ENCODE data around the gene TBX19. TPM values are rescaled to one million over a fixed set of nuclear protein-coding genes. Genes with fewer than 3 reads are reported as not detected.
A peak's percentile ranks its signal among the peaks of the same experiment; 100 is the strongest.

Gene TBX19
- polyA plus RNA-seq, 2 of the 4 experiments (the other 2 are of a cell fraction), result 0.98 to 1.7 TPM

GRCh38 chr1:168343566-168343965, 62.9 kb downstream of the TBX19 start:
- 53% methylated on average over 6 of the region's 6 CpGs for WGBS (ENCODE audit: missing lambda C conversion rate)
- TF ChIP-seq CEBPB (IDR thresholded peaks at IDR 0.05) (no peak), POLR2AphosphoS2 (conservative IDR thresholded peaks at IDR 0.05; ENCODE audit: low read length) (no peak), EHMT2 (IDR thresholded peaks at IDR 0.05; ENCODE audit: low read depth) (no peak), CHD4 (IDR thresholded peaks at IDR 0.05; ENCODE audit: borderline replicate concordance) (no peak), CTCF (IDR thresholded peaks at IDR 0.05) (peak; percentile 41; the same call in 2 of the 3 replicates), CHD2 (IDR thresholded peaks at IDR 0.05; ENCODE audit: low read length, partially characterized antibody) (no peak), RAD21 (conservative IDR thresholded peaks at IDR 0.05 in 1 of 2, IDR thresholded peaks at IDR 0.05 in 1 of 2) (peak; percentile 32 to 57; a peak in 3 of 5 replicates)
- FAIRE-seq (no peak), DNase-seq (ENCODE audit: low read depth in 1 of 2, low spot score in 1 of 2) (peak in 1 of 2 experiments; percentile 26), ATAC-seq (peak; percentile 83 to 87)
- CTCF ChIA-PET, result interaction anchor here (0.6 to 4.4 kb wide), 50 partner anchors 10 to 1203 kb away, joined by 3 to 47 read pairs (median 6); no protein-coding TSS in a partner anchor
- Histone ChIP-seq H3K4me2 (peak overlapping the region; percentile 80; the same call in 1 of the 3 replicates), H3K4me3 (no peak overlapping the region), H3K4me1 (peaks cover 13% of the 10 kb centered on the region; the same call in 1 of the 3 replicates), H3K9me3 (no peaks in the 10 kb centered on the region), H3K27ac (no peak overlapping the region)
- POLR2A ChIA-PET, result interaction anchor here (1.8 kb wide), 1 partner anchor 96 kb away, joined by 6 read pairs; no protein-coding TSS in a partner anchor

GRCh38 chr1:168344517-168344916, 63.8 kb downstream of the TBX19 start:
- H3K9me3 ChIP-seq, result no peaks in the 10 kb centered on the region
- no peak for ATAC-seq
- CTCF ChIA-PET, result interaction anchor here (1.1 to 4.4 kb wide), 5 partner anchors 12 to 259 kb away, joined by 3 to 47 read pairs (median 19); no protein-coding TSS in a partner anchor
- H3K4me1 ChIP-seq, result peaks cover 13% of the 10 kb centered on the region; the same call in 1 of the 3 replicates
- TF ChIP-seq POLR2A (IDR thresholded peaks at IDR 0.05; ENCODE audit: low read length) (no peak), RARB (CRISPR knock-in tag; IDR thresholded peaks at IDR 0.05) (no peak), MAFK (IDR thresholded peaks at IDR 0.05; ENCODE audit: partially characterized antibody) (no peak), BHLHE40 (IDR thresholded peaks at IDR 0.05; ENCODE audit: low read depth, low read length) (no peak), CTCF (IDR thresholded peaks at IDR 0.05) (no peak), RAD21 (conservative IDR thresholded peaks at IDR 0.05 in 1 of 2, IDR thresholded peaks at IDR 0.05 in 1 of 2) (no peak), ATOH8 (CRISPR knock-in tag; IDR thresholded peaks at IDR 0.05; ENCODE audit: low read depth) (no peak), HDAC2 (IDR thresholded peaks at IDR 0.05) (no peak), HEYL (CRISPR knock-in tag; IDR thresholded peaks at IDR 0.05) (no peak), SREBF2 (IDR thresholded peaks at IDR 0.05) (no peak)
- DNase-seq (ENCODE audit: low read depth in 1 of 2, low spot score in 1 of 2), result no peak
- H3K4me2 ChIP-seq, result no peak overlapping the region
- WGBS (ENCODE audit: missing lambda C conversion rate), result 44% methylated on average over 4 of the region's 4 CpGs
- FAIRE-seq, result no peak
- no peak overlapping the region for H3K27ac ChIP-seq
- H3K4me3 ChIP-seq, result no peak overlapping the region
- POLR2A ChIA-PET, result no interaction called here

- ChIA-PET CTCF (interaction anchor here (1.4 to 1.7 kb wide), 2 partner anchors 61 to 94 kb away, joined by 3 to 6 read pairs; no protein-coding TSS in a partner anchor), POLR2A (no interaction called here)
- Histone ChIP-seq H3K9me3 (no peaks in the 10 kb centered on the region), H3K4me1 (peaks cover 13% of the 10 kb centered on the region; the same call in 1 of the 3 replicates), H3K4me2 (no peak overlapping the region), H3K4me3 (no peak overlapping the region), H3K27ac (no peak overlapping the region)
- WGBS (ENCODE audit: missing lambda C conversion rate), result 100% methylated on average over 1 of the region's 1 CpG
- ATAC-seq (no peak), DNase-seq (ENCODE audit: low read depth in 1 of 2, low spot score in 1 of 2) (no peak), FAIRE-seq (no peak)
- no peak for TF ChIP-seq CBX8 (IDR thresholded peaks at IDR 0.05)
- no peak for TF ChIP-seq CHD2 (IDR thresholded peaks at IDR 0.05; ENCODE audit: low read length, partially characterized antibody)
- no peak for TF ChIP-seq CEBPB (IDR thresholded peaks at IDR 0.05)
- no peak for TF ChIP-seq JUNB (IDR thresholded peaks at IDR 0.05)
- TF ChIP-seq HEYL (CRISPR knock-in tag; IDR thresholded peaks at IDR 0.05), result no peak
- TF ChIP-seq ESRRA (IDR thresholded peaks at IDR 0.05; ENCODE audit: borderline replicate concordance, low read length), result no peak
- no peak for TF ChIP-seq SREBF2 (IDR thresholded peaks at IDR 0.05)
- no peak for TF ChIP-seq HOXB13 (CRISPR knock-in tag; IDR thresholded peaks at IDR 0.05; ENCODE audit: low read depth)
- no peak for TF ChIP-seq CBX2 (IDR thresholded peaks at IDR 0.05; ENCODE audit: borderline replicate concordance, low read depth)
- TF ChIP-seq ELK1 (IDR thresholded peaks at IDR 0.05; ENCODE audit: low read depth, low read length), result no peak
- no peak for TF ChIP-seq FOSB (CRISPR knock-in tag; IDR thresholded peaks at IDR 0.05)
- no peak for TF ChIP-seq MAZ (IDR thresholded peaks at IDR 0.05; ENCODE audit: borderline replicate concordance, low read depth, low read length)
- no peak for TF ChIP-seq HDAC2 (IDR thresholded peaks at IDR 0.05)
Observed at GRCh38 chr1:168345939-168346338, 65.3 kb downstream of the TBX19 start.
